ENCODE data around the gene MAP3K5. TPM values are rescaled to one million over a fixed set of nuclear protein-coding genes. Genes with fewer than 3 reads are reported as not detected.
"Not testable (repeated sequence)": the region's sequence is repeated elsewhere in the genome, so short reads cannot be mapped to it uniquely, and the experiment has no call there.

Gene MAP3K5
- total and polyA plus RNA-seq, 2 of the 8 experiments (the other 6 are each of a cell fraction or from before 2014, with no cell fraction given): 0.63 to 2.6 TPM

DNA sequence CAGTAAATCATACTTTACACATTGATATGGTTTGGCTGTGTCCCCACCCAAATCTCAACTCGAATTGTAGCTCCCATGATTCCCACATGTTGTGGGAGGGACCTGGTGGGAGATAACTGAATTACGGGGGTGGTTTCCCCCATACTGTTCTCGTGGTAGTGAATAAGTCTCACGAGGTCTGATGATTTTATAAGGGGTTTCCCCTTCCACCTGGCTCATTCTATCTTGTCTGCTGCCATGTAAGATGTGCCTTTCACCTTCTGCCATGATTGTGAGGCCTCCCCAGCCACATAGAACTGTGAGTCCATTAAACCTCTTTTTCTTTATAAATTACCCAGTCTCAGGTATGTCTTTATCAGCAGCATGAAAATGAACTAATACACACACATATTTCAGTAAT lies 79.6 kb downstream of the MAP3K5 start:
- H2AFZ ChIP-seq (ENCODE audit: low read length); FAIRE-seq; H3K4me2 ChIP-seq (ENCODE audit: insufficient read depth in 1 of 2, low read depth in 2 of 2, low read length in 2 of 2); H3K23ac ChIP-seq (ENCODE audit: insufficient read length); H2AK5ac ChIP-seq (ENCODE audit: low read depth, low read length); H4K91ac ChIP-seq (replicated peaks; ENCODE audit: insufficient read length, low read length); H4K20me1 ChIP-seq (replicated peaks in 1 of 2; ENCODE audit: control insufficient read depth in 1 of 2, insufficient read depth in 2 of 2, low read length in 2 of 2); H3K27ac ChIP-seq (ENCODE audit: low read depth, low read length); H3K36me3 ChIP-seq (ENCODE audit: control insufficient read depth in 2 of 4, insufficient read depth in 4 of 4, low read length in 3 of 4); H4K8ac ChIP-seq (ENCODE audit: extremely low read depth, insufficient read depth, low read length); DNase-seq (ENCODE audit: low read depth in 1 of 2, low spot score in 2 of 2); H4K5ac ChIP-seq (ENCODE audit: insufficient read length, low read depth, low read length); H2BK12ac ChIP-seq (ENCODE audit: low read depth, low read length); H3K18ac ChIP-seq (ENCODE audit: extremely low read depth, low read length); H3K79me1 ChIP-seq (ENCODE audit: low read depth, low read length); POLR2A ChIA-PET (ENCODE audit: partially characterized antibody); H3K4me1 ChIP-seq (replicated peaks in 1 of 4; ENCODE audit: control insufficient read depth in 3 of 4, insufficient read depth in 4 of 4, low read length in 3 of 4); H3K4ac ChIP-seq (replicated peaks; ENCODE audit: insufficient read length, low read depth, low read length); H3K9me3 ChIP-seq (ENCODE audit: insufficient read depth in 2 of 2, low read depth in 1 of 2, low read length in 1 of 2); H3K23me2 ChIP-seq (ENCODE audit: low read depth, low read length); H2BK15ac ChIP-seq (ENCODE audit: low read length); H2BK5ac ChIP-seq (ENCODE audit: low read depth, low read length); H2BK120ac ChIP-seq (replicated peaks; ENCODE audit: low read depth, low read length); H3K79me2 ChIP-seq (ENCODE audit: control insufficient read depth in 1 of 2, insufficient read depth in 2 of 2, low read length in 2 of 2); H2BK20ac ChIP-seq (ENCODE audit: low read length); H3K4me3 ChIP-seq (ENCODE audit: extremely low read depth in 1 of 4, insufficient read depth in 2 of 4, low read depth in 3 of 4, low read length in 4 of 4); H3K27me3 ChIP-seq (replicated peaks in 1 of 4; ENCODE audit: control insufficient read depth in 3 of 4, extremely low read depth in 1 of 4, insufficient read depth in 3 of 4, low read length in 3 of 4); H3K9ac ChIP-seq (replicated peaks in 1 of 4; ENCODE audit: extremely low read depth in 1 of 4, low read depth in 3 of 4, low read length in 3 of 4); H3K14ac ChIP-seq (ENCODE audit: insufficient read length); H3K56ac ChIP-seq (replicated peaks; ENCODE audit: insufficient read length, low read depth, low read length): not testable (repeated sequence)
- CTCF ChIA-PET (ENCODE audit: partially characterized antibody): interaction anchor here (1.4 kb wide), 1 partner anchor 68 kb away, joined by 3 read pairs; no protein-coding TSS in a partner anchor
- 90% methylated on average over 4 of the region's 4 CpGs; no CpG with 5 or more reads in 1 of the 2 experiments for WGBS, 2 experiments (ENCODE audit: extremely low coverage in 1 of 2, insufficient coverage in 1 of 2, insufficient read length in 1 of 2, insufficient replicate concordance in 2 of 2, low coverage in 1 of 2, low lambda C conversion rate in 2 of 2, missing lambda C conversion rate in 1 of 2)

All from H1 (cell line).